ENCODE measurements around the gene SH3RF1.
"Not testable (repeated sequence)": the region's sequence is repeated elsewhere in the genome, so short reads cannot be mapped to it uniquely, and the experiment has no call there.

Gene SH3RF1

DNA sequence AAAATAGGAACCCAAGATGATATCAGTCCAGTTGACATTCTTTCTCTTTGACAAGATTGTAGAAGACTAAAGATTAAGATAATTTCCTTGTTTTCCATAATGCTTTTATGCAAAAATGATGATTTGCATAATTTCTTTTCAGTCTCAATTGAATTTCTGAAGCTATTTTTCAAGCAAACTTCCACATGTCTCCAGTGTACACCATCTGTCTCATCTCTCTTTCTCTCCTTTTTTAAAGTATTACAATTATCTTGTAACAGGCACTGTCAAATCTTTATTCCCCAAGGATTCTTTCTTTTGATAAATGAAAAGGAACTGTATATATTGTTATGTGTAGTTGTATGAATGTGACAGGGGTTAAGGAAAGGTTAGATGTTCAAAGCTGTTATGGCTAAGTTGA, 7.9 kb upstream of the SH3RF1 start:
- no peak overlapping the region for H3K9ac ChIP-seq (ENCODE audit: low read depth, low read length)
- H2AFZ ChIP-seq (ENCODE audit: low read depth, low read length) = no peak overlapping the region
- TF ChIP-seq CTCF (IDR thresholded peaks at IDR 0.05; ENCODE audit: borderline replicate concordance, extremely low read depth, low read length, poor library complexity, severe bottlenecking) (no peak), EZH2 (IDR thresholded peaks at IDR 0.05; ENCODE audit: borderline replicate concordance, low read depth, low read length, severe bottlenecking) (no peak)
- no peak overlapping the region for H3K27ac ChIP-seq (ENCODE audit: low read length)
- H3K4me3 ChIP-seq (ENCODE audit: low read depth in 1 of 2, low read length in 2 of 2) = no peak overlapping the region
- H3K36me3 ChIP-seq (ENCODE audit: insufficient read depth, low read length) = no peaks in the 10 kb centered on the region
- no peaks in the 10 kb centered on the region for H3K9me3 ChIP-seq (ENCODE audit: insufficient read depth, low read length, severe bottlenecking)
- H3K79me2 ChIP-seq (ENCODE audit: insufficient read depth, low read length) = no peaks in the 10 kb centered on the region
- DNase-seq (no peak), ATAC-seq (ENCODE audit: insufficient read depth, low read depth) (no peak)
- no peak overlapping the region for H3K4me2 ChIP-seq (ENCODE audit: insufficient read depth, low read length)
- H4K20me1 ChIP-seq (ENCODE audit: insufficient read depth, low read length) = no peaks in the 10 kb centered on the region
- H3K27me3 ChIP-seq (ENCODE audit: insufficient read depth, low read length, poor library complexity) = peaks cover 14% of the 10 kb centered on the region
- H3K4me1 ChIP-seq (ENCODE audit: insufficient read depth, low read length) = no peaks in the 10 kb centered on the region

GRCh38 chr4:169277838-169278237, 7.1 kb upstream of the SH3RF1 start:
- H3K27me3 ChIP-seq (ENCODE audit: insufficient read depth, low read length, poor library complexity) = peaks cover 14% of the 10 kb centered on the region
- not testable (repeated sequence) for H3K4me3 ChIP-seq (ENCODE audit: low read depth in 1 of 2, low read length in 2 of 2); H3K4me1 ChIP-seq (ENCODE audit: insufficient read depth, low read length); H3K79me2 ChIP-seq (ENCODE audit: insufficient read depth, low read length); H3K27ac ChIP-seq (ENCODE audit: low read length); H3K36me3 ChIP-seq (ENCODE audit: insufficient read depth, low read length); H2AFZ ChIP-seq (ENCODE audit: low read depth, low read length); H3K4me2 ChIP-seq (ENCODE audit: insufficient read depth, low read length); H4K20me1 ChIP-seq (ENCODE audit: insufficient read depth, low read length); DNase-seq; ATAC-seq (ENCODE audit: insufficient read depth, low read depth); H3K9me3 ChIP-seq (ENCODE audit: insufficient read depth, low read length, severe bottlenecking); H3K9ac ChIP-seq (ENCODE audit: low read depth, low read length)

DNA sequence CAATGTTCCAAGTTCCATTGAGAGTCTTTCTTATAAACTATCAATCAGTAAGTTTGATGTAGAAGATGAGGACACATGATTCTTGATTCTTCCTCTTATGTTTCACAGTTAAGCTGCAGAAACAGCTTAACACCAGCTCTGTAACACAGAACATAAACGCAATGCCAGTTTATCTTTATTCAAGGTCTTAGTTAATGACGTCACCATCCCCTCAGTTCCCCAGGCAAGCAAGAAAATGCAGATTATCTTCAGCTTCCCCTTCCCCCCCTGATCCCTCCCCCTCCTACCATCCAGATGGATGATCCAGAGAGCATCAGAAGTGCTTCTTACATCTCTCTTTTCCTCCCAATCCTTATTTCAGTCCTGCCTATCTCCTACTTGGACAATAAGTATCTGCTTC, 4.4 kb upstream of the SH3RF1 start:
- Histone ChIP-seq H3K4me1 (ENCODE audit: insufficient read depth, low read length) (peaks cover 11% of the 10 kb centered on the region), H3K4me3 (ENCODE audit: low read depth in 1 of 2, low read length in 2 of 2) (no peak overlapping the region), H3K79me2 (ENCODE audit: insufficient read depth, low read length) (no peaks in the 10 kb centered on the region), H3K27me3 (ENCODE audit: insufficient read depth, low read length, poor library complexity) (peaks cover 36% of the 10 kb centered on the region), H3K27ac (ENCODE audit: low read length) (no peak overlapping the region), H4K20me1 (ENCODE audit: insufficient read depth, low read length) (no peaks in the 10 kb centered on the region), H3K36me3 (ENCODE audit: insufficient read depth, low read length) (no peaks in the 10 kb centered on the region), H3K9me3 (ENCODE audit: insufficient read depth, low read length, severe bottlenecking) (no peaks in the 10 kb centered on the region), H2AFZ (ENCODE audit: low read depth, low read length) (no peak overlapping the region), H3K9ac (ENCODE audit: low read depth, low read length) (no peak overlapping the region), H3K4me2 (ENCODE audit: insufficient read depth, low read length) (no peak overlapping the region)
- ATAC-seq (ENCODE audit: insufficient read depth, low read depth) (no peak), DNase-seq (no peak)
- TF ChIP-seq EZH2 (IDR thresholded peaks at IDR 0.05; ENCODE audit: borderline replicate concordance, low read depth, low read length, severe bottlenecking) (no peak), CTCF (IDR thresholded peaks at IDR 0.05; ENCODE audit: borderline replicate concordance, extremely low read depth, low read length, poor library complexity, severe bottlenecking) (no peak)

DNA sequence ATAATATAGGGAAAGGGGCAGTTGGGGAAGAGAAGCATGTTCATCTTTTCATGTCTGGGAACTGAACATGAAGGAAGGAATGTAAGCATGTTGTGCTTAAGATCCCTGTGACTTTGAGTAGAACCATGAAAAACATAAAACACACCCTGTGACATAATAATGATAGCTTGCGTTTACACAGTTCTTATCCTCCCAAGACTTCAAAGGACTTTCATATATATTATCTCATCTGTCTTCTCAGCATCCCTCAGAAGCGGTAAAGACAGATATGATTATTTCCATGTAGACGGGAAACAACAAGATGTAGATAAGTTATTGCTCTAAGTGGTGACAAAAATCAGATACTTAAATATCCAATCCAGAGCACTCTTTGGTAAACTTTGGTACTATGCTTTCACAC, 3.3 kb upstream of the SH3RF1 start:
- TF ChIP-seq CTCF (IDR thresholded peaks at IDR 0.05; ENCODE audit: borderline replicate concordance, extremely low read depth, low read length, poor library complexity, severe bottlenecking) (no peak), EZH2 (IDR thresholded peaks at IDR 0.05; ENCODE audit: borderline replicate concordance, low read depth, low read length, severe bottlenecking) (no peak)

More for the DNA sequence above, 3.3 kb upstream of the SH3RF1 start:
- DNase-seq (no peak), ATAC-seq (ENCODE audit: insufficient read depth, low read depth) (no peak)
- Histone ChIP-seq H4K20me1 (ENCODE audit: insufficient read depth, low read length) (0 out of 2 replicates have a peak, but pooled peaks cover under 1% of the 10 kb centered on the region), H3K4me2 (ENCODE audit: insufficient read depth, low read length) (no peak overlapping the region), H3K4me1 (ENCODE audit: insufficient read depth, low read length) (peaks cover 22% of the 10 kb centered on the region), H3K27ac (ENCODE audit: low read length) (no peak overlapping the region), H3K4me3 (ENCODE audit: low read depth in 1 of 2, low read length in 2 of 2) (no peak overlapping the region), H3K79me2 (ENCODE audit: insufficient read depth, low read length) (no peaks in the 10 kb centered on the region), H2AFZ (ENCODE audit: low read depth, low read length) (no peak overlapping the region), H3K36me3 (ENCODE audit: insufficient read depth, low read length) (no peaks in the 10 kb centered on the region), H3K9ac (ENCODE audit: low read depth, low read length) (no peak overlapping the region), H3K27me3 (ENCODE audit: insufficient read depth, low read length, poor library complexity) (peaks cover 36% of the 10 kb centered on the region), H3K9me3 (ENCODE audit: insufficient read depth, low read length, severe bottlenecking) (no peaks in the 10 kb centered on the region)

All from DND-41 (cell line).